NK-92 (cell line): ENCODE measurements around the gene TUBG2.
"Not testable (repeated sequence)": the region's sequence is repeated elsewhere in the genome, so short reads cannot be mapped to it uniquely, and the experiment has no call there.

ENCODE experiments used
- DNase-seq: peaks from one replicate; lab custom pipeline; 2025; ENCODE audit not compliant: unreplicated experiment; lab: John Stamatoyannopoulos, UW

TUBG2 gene

GRCh38 chr17:42659079-42659931 lies at the start of gene TUBG2:
Gene TUBG2, plus strand, starts transcription at chr17:42659284. Its CDS starts 220 bp downstream, at chr17:42659504.
- DNase-seq, result no peak

DNA sequence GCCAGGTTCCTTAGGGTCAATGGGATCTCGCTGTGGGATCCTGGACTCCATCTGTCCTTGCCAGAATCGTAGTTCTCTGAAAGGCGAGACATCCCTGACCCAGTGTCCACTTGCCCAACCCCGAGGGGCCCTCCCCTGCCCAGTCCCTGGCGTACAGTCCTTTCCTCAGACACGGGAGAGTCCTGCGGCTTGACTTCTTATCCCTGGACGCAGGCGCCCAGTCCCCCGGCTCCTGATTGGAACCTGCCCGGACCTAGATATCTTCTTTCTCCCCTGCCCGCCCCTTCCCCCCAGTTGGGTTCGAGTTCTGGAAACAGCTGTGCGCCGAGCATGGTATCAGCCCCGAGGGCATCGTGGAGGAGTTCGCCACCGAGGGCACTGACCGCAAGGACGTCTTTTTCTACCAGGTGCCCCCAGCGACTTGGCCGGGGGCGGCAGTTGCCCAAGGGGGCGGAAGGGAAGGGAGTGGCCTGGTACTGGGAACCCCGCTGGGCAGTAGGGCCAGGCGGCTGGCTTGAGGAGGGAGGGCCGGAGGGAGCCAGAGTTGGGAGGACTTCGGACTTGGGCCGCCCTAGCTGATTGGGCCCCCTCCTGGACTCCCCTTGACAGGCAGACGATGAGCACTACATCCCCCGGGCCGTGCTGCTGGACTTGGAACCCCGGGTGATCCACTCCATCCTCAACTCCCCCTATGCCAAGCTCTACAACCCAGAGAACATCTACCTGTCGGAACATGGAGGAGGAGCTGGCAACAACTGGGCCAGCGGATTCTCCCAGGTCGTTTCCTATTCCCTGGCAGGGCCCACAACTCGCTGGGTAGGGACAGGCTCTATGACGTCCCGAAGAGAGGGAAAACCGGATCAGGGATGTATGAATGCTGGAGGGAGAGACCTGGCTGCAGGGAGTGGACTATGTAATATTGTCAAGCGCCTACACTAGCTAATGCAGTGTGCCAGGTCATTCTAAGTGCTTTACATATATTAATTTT lies 49.0 kb upstream of the TUBG2 start:
- DNase-seq, result not testable (repeated sequence)

DNA sequence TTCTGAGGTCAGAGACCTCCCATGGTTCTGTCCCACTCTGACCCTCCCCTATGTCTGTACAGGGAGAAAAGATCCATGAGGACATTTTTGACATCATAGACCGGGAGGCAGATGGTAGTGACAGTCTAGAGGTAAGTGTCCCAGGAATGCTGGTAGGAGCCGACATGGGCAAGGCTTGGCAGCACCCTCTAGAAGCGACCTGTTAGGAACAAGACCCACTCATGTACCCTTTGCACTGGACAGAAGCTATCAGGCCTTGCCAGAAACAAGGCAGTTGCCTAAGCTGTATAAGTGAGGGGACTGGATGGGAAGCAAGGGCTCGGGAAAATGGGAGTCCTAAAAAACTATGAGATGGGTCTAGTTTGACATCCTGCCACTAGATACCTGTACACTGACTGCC lies 47.1 kb upstream of the TUBG2 start:
- no peak for DNase-seq

DNA sequence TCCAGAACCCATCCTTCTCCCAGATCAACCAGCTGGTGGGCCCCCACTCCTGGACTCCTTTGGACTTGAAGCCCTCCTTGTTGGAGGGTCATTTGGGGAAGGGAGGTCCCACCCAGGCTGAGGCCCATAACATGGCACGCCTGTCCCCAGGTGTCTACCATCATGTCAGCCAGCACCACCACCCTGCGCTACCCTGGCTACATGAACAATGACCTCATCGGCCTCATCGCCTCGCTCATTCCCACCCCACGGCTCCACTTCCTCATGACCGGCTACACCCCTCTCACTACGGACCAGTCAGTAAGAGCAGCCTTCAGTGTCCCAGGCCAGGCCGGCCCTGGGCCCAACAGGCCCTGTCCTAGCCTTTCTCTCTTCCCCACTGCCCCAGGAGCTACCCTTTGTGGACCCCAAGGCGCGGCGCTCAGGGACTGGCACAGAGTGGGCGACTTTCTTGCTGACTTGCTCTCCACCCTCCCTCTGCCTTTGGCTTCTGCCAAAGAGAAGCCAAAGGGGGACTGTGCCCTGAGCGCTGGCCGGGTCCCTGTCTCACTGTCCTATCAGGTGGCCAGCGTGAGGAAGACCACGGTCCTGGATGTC lies 45.3 kb upstream of the TUBG2 start:
- DNase-seq, result no peak

- DNase-seq, result no peak
Observed at GRCh38 chr17:42617956-42618431, 41.1 kb upstream of the TUBG2 start.

DNA sequence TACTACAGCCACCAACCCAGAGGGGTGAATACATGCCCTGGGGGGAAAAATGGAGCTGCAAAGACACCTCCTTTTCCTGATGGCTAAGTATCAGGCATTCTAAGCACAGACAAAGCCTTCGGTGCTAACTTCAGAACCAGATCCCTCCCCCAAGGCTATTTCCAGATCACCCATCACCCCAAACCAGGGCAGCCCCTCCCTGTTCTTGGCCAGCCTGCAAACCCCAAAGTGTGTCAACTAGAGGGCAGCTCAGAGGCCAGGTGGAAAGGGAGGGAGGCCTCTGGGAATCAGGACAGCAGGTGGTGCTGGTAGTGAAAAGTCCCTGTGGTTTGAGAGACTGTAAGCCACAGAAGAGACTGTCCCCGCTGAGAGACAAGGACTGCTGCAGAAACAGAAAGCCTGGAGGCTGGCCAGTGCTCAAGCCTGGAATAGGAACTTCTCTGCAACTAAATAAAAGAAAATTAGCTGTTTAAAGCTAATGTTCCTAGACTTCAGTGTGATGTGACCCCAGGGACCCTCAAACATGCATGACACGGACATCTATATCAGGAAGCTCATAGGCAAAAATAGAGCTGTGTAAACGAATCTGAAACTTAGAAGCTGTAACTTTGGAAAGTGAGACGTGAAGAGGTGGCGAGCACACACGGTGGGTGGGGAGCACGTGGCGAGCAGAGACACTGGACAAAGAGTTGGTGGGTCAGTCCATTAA lies 40.5 kb upstream of the TUBG2 start:
- no peak for DNase-seq

DNA sequence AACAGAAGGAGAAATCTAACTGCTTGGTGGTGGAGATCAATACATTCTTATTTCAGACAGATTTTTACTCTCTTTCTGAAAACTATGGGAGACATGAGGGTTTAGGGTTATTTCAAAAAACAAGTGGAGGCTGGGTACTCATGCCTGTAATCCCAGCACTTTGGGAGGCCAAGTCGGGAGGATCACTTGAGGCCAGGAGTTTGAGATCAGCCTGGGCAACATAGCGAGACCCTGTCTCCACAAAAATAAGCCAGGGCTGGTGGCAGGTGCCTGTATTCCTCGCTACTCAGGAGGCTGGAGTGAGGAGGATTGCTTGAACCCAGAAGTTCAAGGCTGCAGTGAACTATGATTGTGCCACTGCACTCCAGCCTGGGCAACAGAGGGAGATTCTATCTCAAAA lies 37.1 kb upstream of the TUBG2 start:
- DNase-seq, result not testable (repeated sequence)

DNA sequence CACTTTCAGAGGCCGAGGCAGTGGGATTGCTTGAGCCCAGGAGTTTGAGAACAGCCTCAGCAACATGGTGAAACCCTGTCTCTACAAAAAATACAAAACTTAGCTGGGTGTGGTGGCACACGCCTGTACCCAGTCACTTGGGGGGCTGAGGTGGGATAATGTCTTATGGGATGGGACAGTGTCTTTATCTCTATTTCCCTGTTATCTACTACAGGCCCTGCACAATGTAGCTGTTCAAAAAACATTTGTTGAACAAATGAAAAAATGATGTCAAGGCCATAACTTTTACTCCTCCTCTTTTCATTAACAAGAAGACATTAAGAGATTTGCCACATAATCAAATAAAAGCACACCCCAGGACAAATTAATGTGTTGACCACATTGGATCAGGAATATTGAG lies 35.8 kb upstream of the TUBG2 start:
- DNase-seq, result no peak

GRCh38 chr17:42623732-42624596 lies 35.1 kb upstream of the TUBG2 start:
- no peak for DNase-seq

GRCh38 chr17:42627032-42627764 lies 31.9 kb upstream of the TUBG2 start:
- not testable (repeated sequence) for DNase-seq

GRCh38 chr17:42629411-42630009 lies 29.6 kb upstream of the TUBG2 start:
- no peak for DNase-seq

DNA sequence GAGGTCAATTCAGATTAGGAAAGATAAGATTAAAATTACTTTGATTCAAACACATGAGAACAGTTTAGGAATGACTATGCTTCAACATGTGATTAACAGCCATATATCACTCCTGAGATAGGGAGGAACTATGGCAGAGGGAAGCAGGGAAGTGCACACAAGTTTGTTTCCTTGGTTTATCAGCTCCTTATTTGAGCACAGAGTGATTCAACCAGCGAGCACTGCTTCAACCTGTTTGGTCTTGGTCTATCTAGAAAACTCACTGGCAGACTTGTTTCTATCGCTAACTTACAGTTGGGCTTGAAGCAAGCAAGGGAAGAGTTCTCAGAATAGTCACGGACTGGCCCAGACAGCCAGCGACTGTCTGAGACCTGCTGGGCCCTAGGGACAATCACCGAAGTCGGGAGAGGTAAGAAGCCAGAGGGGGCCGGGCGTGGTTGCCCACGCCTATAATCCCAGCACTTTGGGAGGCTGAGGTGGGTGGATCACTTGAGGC lies 26.1 kb upstream of the TUBG2 start:
- DNase-seq, result no peak

- no peak for DNase-seq
Observed at GRCh38 chr17:42639525-42640113, 19.5 kb upstream of the TUBG2 start.

DNA sequence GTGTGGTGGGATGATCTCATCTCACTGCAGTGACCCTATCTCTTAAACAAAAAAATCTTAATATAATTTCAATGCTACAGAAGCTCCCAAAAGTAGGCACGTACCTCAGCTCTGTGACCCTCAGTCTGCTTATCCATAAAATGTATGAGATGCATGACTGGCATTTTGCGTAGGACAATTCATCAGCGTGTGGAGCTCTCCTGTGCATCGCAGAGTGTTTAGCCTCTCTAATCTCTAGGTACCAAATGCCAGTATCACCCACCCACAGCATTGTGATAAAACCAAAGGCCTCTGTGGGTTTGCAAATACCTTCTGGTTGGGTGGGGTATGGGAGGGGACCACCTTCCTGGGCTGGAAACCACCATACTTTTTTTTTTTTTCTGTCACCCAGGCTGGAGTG lies 19.0 kb upstream of the TUBG2 start:
- DNase-seq, result no peak

DNA sequence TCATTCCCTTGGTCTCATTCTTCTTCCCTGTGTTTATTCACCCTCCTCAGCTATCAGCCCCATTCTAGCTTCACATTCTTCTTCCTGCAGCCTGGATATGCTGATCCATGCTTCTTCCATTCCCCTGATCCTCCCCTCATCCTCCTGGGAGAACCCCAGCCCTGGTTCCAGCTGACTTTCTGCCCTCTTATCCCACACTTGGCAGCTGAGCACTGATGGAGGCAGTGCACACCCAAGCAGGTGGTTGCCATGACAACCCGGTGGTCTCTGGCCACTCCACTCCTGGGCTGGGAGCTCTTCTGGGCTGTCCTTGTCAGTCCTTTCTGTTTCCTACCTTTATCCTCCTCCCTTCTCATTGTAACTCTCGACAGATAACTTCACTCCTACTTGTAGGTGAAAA lies 16.7 kb upstream of the TUBG2 start:
- no peak for DNase-seq

DNA sequence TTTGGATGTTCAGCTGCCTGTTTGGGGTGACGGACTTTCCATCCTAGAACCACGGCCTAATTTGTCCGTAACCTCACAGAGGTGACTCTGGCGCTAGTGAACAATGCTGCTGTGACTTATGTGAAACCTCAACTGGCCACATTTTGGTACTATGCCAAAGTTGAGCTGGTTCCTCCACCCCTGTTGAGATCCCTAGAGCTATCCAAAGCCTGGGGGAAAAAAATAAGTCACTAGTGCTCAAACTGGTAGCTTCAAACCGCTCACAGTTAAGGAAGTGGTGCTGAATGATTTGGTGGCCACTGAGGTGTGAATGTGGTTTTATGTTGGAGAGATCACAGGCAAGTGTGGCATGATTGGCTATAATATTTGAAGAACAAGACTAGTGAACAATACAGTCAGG lies 11.3 kb upstream of the TUBG2 start:
- DNase-seq, result no peak

- no peak for DNase-seq
Observed at GRCh38 chr17:42651392-42651791, 7.7 kb upstream of the TUBG2 start.
